Stimulated activated CD4-positive, alpha-beta T cell treated with anti-CD3 and anti-CD28 coated beads, Interleukin-12 subunit alpha, Interleukin-12 subunit beta, amount 100 ng/mL, for 4 hours (primary cell): ENCODE measurements around the gene TUBB3.
"Not testable (repeated sequence)": the region's sequence is repeated elsewhere in the genome, so short reads cannot be mapped to it uniquely, and the experiment has no call there.

Source experiments
- DNase-seq: peaks from one replicate; pipeline ENCODE4 v3.0.0-alpha.2; 2020

Gene TUBB3

DNA sequence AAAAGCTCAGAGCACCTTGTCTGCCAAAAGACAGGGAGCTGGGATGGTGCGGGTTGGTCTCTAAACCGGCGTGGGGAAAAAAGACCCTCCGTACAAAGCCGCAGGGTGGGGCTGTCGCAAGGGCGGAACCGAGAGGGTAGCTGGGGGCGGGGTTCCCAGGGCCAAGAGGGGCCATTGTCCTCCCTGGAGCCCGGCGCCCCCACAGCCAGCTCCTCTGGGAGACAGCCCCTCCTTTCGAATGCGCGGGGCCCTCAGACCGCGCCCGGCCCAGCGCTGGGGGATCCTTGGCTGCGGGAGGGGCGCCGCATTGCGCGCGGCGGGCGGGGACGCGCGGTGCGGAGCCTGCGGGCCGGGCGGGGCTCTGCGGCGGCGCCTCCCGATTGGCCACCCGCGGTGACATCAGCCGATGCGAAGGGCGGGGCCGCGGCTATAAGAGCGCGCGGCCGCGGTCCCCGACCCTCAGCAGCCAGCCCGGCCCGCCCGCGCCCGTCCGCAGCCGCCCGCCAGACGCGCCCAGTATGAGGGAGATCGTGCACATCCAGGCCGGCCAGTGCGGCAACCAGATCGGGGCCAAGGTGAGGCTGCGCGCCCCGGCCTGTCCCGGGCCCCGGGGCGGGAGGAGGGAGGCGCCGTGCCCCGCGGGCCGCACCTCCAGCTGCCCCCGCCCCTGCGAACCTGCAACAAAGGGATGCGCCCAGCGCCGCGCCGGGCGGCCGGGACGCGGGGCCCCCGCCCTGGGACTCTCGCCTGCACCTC is at the start of gene TUBB3:
TUBB3 (plus strand) TSS at position 459 of the 756 bp plus-strand sequence; CDS start at position 519, 60 bp downstream.
- peak; percentile 34 for DNase-seq

DNA sequence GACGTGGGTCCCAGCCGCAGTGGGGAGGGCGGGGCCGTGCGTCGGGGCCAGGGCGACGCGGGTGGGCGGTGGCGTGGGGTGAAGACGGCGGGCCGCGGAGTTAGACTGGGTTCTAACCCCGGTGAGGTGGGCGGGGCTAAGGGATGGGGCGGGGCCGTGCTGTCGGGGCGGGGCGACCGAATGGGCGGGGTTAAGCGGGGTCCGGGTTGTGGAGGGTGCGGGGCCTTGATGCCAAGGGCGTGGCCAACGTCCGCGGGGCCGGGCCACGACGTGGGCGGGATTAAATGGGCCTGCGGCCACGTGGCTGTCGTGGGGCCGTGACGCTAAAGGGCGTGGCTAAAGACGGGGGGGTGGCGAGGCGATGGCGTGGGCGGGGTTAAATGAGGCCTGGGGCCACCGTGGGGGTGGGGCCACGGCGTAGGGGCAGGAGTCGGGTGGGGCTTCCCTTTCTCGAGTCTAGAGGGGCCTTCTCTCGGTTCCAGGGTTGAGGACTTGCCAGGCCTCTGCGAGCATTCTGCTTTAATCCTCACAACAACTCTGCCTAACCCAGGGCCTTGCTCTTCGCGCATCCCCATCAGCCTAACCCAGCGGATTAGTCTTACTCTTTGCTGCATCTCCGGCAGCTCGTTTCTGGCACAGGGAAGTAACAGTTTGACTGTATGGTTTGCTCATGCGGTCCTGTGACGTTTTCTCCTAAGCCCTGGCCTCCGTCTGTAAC is 49.0 kb upstream of the TUBB3 start:
- DNase-seq: peak; percentile 97

DNA sequence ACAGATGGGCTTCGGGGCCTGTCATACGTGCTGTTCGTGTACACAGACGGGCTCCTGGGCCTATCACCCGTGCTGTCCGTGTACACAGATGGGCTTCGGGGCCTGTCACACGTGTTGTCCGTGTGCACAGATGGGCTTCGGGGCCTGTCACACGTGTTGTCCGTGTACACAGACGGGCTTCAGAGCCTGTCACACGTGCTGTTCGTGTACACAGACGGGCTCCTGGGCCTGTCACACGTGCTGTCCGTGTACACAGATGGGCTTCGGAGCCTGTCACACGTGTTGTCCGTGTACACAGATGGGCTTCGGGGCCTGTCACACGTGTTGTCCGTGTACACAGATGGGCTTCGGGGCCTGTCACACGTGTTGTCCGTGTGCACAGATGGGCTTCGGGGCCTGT is 44.0 kb upstream of the TUBB3 start:
- not testable (repeated sequence) for DNase-seq

- no peak for DNase-seq
Observed at GRCh38 chr16:89880477-89881367, 42.4 kb upstream of the TUBB3 start.

- no peak for DNase-seq
Observed at GRCh38 chr16:89881368-89881730, 41.8 kb upstream of the TUBB3 start.

DNA sequence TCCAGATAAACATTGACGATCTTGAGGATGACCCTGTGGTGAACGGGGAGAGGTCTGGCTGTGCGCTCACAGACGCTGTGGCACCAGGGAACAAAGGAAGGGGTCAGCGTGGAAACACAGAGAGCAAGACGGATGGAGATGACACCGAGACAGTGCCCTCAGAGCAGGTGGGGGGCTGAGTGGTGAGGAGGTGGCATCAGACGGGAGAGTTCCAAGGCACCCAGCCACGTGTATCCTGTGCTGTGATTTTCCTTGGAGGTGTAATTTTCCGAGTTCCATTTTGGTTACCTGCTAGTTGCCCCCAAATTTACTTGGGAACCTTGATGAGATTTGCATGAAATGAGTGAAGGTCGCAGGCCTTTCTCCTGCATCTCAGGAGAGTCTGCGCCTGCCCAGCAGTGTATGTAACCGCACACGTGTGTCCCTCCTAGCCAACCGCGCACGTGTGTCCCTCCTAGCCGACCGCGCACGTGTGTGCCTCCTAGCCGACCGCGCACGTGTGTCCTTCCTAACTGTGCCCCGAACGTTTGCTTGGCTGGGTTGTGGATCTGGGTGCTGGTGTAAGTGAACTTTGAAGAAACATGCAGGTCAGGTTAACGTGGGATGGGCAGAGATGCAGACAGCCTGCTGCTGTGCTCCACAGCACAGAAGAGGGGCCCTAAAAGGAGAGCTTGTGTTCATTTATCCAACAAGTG is 39.6 kb upstream of the TUBB3 start:
- DNase-seq: no peak

DNA sequence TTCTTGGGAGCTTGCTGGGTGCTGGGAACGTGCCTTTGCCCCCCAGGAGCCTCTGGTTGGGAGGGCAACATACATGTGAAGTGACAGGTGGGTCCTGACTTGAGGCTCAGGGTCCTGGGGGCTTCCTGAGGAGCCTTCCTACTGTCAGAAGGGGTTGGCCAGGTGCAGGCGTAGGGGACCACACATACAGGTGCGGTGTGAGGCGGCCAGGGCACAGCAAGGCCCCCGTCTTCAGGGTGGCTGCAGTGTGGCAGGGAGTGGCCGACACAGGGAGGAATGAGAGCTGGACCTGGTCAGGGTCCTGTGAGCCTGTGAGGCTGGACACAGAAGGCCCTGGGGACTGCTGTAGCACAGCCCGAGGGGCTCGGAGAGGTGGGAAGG is 39.1 kb upstream of the TUBB3 start:
- DNase-seq: no peak

- DNase-seq: no peak
Observed at GRCh38 chr16:89887243-89887642, 35.9 kb upstream of the TUBB3 start.

DNA sequence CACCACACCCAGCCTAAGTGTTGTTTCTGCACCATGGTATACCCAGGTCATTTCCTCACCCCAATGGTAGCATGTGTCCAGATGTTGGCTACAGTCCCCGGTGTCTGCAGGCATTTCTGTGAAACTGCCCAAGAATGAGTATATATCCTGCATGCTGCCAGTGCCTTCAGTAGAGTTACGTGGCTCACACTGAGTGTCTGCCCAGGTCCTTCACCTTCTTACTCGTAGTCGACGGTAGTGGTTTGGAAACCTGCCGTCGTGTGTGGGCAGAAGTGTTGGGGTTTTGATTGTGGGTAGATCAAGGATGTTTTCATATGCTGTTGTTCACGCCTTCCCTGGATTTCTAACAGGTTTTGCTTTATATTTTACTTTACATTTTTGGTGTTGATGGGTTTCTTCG is 32.9 kb upstream of the TUBB3 start:
- DNase-seq: peak; percentile 21

- no peak for DNase-seq
Observed at GRCh38 chr16:89890886-89891657, 32.1 kb upstream of the TUBB3 start.

- no peak for DNase-seq
Observed at GRCh38 chr16:89892055-89892630, 31.0 kb upstream of the TUBB3 start.

DNA sequence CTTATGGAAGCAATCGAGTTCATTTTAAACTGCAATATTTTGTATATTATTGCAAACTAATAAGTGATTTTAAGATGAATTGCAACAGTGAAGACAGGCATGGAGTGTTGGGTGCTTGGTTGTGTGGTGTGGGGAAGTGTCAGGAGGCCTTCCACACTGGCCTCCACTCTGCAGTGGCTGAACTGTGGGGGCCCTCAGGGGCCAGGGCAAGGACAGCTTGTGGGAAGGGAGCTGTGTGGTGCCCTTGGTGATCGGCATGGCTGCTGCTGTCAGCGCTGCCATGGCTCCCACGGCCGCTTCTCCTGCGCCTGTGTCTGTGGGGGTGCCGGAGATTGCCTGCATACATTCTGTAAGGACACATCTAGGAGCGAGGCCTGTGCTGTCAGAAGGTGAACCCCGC is 30.5 kb upstream of the TUBB3 start:
- DNase-seq: no peak

GRCh38 chr16:89893642-89894548 is 29.2 kb upstream of the TUBB3 start:
- no peak for DNase-seq

DNA sequence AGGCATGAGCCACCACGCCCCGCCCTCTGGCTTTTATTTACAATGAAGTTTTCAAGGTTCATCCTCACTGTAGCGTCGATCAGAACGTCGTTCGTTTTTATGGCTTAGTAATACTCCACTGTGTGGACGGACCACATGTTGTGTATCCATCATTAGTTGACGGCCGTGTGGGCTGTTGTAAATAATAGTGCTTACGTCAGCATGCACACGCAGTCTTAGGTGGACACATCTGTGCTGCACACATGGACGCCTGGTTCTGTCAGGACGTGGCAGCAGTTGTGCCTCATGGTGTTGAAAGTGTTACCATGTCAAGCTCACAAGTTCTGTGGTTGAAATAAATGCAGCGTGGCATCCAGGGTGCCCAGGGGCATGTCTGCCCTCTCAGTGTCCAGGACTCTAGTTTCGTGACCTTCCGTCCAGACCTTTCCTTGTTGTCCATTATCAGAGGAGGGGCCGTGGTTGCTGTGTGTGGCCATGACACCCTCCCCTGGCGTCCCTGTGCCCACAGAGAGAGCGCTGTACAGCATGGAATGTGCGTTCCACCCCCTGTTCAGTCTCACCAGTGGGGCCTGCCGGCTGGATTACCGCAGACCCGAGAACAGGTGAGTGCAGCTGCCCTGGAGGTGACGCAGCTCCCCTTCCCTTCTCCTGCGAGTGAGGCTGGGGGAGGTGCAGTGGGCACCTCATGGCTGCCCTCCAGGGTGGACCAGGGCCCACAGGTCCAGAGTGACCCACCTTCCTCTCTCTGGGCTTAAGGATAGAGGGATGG is 27.5 kb upstream of the TUBB3 start:
- DNase-seq: no peak

DNA sequence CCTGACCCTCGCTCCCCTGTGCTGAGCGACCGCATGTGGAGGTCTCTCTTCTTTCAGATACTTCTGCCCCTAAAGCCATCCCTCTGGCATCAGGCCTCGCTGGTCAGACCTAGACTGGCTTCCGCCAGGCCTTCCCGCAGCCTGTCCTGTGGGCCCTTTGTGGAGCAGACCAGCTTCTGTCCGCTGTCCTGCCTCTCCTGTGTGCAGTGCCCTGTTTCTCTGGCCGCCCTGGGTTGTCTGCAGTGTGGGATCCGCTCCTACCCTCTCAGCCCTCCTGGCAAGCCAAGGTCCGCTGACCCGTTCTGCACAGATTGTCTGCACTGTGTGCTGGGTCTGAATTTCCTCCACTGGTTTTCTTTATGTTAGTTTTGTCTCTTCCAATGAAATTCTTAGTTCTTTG is 25.9 kb upstream of the TUBB3 start:
- DNase-seq: no peak

DNA sequence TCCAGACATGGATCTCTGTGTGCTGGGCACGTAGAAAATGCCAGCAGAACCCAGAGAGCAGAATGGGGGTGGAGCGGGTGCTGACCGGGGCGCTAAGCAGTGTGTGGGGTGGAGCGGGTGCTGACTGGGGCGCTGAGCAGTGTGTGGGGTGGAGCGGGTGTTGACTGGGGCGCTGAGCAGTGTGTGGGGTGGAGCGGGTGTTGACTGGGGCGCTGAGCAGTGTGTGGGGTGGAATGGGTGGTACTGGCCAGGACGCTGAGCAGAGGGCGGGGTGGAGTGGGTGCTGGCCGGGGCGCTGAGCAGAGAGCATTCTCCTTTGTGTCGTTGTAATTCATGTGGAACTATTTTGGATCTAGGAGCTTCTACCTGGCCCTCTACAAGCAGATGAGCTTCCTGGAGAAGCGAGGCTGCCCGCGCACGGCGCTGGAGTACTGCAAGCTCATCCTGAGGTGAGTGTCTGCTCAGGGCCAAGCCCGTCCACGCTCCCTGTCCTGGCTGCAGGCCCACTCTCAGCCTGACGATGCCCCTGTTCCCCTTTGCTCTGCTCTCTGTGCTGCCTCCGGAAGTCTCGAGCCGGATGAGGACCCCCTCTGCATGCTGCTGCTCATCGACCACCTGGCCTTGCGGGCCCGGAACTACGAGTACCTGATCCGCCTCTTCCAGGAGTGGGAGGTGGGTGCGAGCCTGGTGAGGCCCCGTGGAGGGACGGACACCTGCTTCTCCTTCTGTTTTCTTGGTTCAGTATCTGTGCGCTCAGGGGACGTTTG is 24.8 kb upstream of the TUBB3 start:
- no peak for DNase-seq

DNA sequence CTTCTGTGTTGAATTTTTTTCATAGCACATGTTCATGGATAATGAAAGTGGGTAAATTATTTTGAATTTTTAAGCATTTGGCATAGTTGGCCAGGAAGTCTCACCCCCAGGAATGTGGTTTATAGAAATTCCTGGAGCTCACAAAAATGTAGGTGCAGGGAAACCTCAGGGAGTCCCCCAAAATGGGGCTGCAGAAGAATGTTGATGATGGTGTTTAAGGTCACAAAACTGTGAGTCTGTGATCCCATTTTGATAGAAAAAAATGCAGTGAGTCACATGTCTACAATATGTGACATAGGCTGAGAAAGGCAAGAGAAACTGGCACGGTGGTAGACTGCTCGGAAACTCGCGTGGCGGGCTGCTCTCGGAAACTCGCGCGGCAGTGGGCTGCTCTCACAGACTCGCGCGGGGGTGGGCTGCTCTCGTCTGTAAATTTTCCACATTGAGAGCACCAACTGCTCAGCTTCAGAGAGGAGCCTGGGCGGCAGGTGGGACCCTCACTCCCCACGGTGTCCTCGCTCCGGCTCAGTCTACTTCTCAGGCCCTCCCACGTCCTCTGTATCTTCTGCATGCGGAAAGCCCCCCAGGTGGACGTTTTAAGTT is 23.2 kb upstream of the TUBB3 start:
- no peak for DNase-seq

DNA sequence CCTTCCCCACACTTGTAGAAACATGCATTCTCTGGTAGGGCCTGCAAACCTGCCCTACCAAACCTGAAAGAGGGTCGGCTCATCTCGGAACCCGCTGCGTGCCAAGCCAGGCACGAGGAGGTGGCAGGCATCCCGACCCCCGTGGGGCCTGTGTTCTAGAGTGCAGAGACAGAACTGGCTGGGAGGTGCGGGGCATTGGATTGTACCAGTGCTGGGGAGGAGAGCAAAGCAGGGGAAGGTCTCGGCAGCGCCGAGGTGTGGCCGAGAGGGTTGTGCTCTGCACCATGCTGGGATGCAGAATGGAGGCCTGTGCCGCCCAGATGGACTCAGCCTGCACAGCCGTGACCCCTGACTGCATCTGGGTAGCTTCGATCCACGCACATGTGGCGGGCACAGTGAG is 22.3 kb upstream of the TUBB3 start:
- no peak for DNase-seq

- DNase-seq: no peak
Observed at GRCh38 chr16:89902980-89903379, 20.2 kb upstream of the TUBB3 start.
